Epithelial cell of prostate (primary cell): Measurements from ENCODE around the gene S100A11.

Experiments
- DNase-seq: peaks from one replicate; pipeline ENCODE4 v3.0.0-alpha.2; 2011; ENCODE audit warnings: low read depth, low spot score
- H3K27ac ChIP-seq: fragments of 450-650 bp; 2 replicates; pipeline ENCODE4 v1.5.1; 2017; ENCODE audit warnings: mild to moderate bottlenecking

Gene S100A11

DNA sequence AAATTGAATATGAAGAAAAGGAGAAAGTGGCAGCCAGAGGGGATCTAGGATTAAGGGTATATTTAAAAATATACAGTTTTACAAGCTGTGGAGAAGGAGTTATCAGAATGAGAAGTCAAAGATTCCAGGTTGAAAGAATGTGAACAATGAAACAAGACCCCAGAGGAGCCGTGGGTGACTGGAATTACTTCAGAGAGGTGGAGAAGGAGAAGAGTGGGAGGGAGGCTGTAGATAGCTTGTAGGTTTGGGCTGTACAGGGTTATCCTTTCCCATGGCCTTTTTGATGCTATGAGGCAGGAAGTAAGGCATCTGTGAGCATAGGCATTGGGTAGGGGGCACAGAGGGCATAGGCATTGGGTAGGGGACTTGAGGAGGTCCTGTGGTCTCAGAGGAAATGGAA lies 5.2 kb upstream of the S100A11 start:
- H3K27ac ChIP-seq = no peak overlapping the region
- no peak for DNase-seq

GRCh38 chr1:152039886-152040285 lies 3.1 kb upstream of the S100A11 start:
- no peak overlapping the region for H3K27ac ChIP-seq
- DNase-seq = no peak

DNA sequence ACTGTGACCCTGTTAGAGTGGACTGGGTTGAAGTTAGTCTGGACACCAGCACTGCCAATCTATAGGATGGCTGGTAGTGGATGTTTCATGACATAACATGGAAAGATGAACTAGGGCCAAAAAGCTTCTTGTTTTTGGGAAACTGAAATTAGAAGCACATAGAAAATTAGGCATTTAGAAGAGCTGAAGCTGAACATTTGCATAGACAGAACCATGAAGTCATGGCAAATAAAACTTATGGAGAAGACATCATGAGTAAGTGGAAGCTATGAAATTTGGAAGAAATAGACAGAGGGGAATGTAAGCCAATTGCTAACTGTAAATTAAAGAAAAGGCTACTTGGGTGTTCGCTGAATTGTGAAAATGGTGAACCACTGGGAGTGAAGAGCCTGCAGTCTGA lies 2.7 kb upstream of the S100A11 start:
- DNase-seq = no peak
- H3K27ac ChIP-seq = no peak overlapping the region

DNA sequence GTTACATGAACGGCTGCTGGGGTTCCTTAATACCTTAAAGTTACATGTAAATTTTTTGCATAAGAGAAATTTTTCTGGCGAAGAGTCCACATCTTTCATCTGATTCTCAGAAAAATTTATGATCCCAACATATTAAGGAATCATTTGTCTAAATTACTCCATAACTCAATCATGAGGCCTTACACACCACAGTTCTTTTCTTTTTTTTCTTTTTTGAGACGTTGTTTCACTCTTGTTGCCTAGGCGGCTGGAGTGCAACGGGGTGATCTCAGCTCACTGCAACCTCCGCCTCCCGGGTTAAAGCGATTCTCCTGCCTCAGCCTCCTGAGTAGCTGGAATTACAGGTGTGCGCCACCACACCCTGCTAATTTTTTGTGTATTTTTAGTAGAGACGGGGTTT lies 2.1 kb upstream of the S100A11 start:
- no peak for DNase-seq
- H3K27ac ChIP-seq = no peak overlapping the region

- DNase-seq = no peak
- H3K27ac ChIP-seq = peak overlapping the region; percentile 99
These were observed 1.1 kb downstream of the S100A11 start for GRCh38 chr1:152035539-152036266.

DNA sequence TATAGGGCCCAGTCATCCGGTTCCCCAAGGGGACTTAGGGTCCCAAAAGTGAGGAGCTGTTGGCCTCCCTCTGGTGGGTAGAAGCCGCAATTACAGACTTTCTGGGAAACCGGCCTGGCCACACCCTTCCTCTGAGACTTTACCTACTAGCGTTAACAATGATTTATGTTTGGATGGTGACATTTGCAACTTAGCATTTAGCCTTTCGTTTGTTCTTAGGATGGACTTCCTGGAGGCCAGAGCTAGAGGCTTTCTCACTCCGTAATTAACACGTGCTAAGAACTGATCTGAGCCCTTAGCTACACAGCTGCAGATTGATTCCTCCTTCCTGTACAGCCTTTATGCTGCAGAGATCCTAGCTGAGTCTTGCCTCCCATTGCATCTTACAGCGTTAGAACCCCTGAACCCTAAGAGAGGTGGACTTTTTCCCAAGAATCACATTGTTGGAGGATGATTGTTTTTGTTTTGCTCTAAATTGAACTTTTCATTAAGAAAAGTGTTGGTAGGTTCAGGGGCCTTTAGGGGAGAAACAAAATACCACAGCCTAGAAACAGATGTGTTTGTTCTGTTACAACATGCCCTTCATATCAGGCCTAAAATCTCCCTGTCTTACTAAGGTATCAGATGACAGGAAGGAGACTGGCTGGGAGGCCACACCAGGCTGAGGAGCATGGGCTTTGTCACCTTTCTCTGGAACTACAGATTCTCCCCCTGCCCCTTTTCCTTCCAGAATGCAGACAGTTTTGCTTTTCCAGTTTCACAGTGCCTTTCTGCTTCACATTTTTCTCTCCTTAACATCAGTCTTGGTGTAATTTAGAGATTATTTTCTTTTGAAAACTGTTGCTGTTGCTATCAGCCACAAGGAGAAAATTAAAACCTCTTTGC lies 1.9 kb downstream of the S100A11 start:
- H3K27ac ChIP-seq = peak overlapping the region; percentile 99
- DNase-seq = no peak

DNA sequence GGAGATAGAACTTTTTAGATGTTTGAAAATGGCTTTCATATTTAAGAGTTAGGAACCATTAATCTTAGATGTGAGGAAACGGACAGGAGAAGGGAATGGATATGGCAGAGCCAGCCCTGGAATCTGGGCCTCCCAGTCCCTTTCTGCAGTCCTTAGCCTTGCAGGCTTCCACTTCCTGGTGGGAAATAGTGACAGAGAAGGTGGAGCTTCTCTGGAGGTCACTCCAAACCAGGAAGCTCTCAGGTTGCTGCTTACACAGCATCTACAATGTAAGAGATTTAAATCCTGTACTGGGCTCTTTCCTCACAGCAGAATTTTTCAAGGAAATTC lies 2.5 kb downstream of the S100A11 start:
- peak overlapping the region; percentile 99 for H3K27ac ChIP-seq
- DNase-seq = no peak

- peak overlapping the region; percentile 99 for H3K27ac ChIP-seq
- DNase-seq = no peak
These were observed 6.9 kb downstream of the S100A11 start for GRCh38 chr1:152029929-152030211.

DNA sequence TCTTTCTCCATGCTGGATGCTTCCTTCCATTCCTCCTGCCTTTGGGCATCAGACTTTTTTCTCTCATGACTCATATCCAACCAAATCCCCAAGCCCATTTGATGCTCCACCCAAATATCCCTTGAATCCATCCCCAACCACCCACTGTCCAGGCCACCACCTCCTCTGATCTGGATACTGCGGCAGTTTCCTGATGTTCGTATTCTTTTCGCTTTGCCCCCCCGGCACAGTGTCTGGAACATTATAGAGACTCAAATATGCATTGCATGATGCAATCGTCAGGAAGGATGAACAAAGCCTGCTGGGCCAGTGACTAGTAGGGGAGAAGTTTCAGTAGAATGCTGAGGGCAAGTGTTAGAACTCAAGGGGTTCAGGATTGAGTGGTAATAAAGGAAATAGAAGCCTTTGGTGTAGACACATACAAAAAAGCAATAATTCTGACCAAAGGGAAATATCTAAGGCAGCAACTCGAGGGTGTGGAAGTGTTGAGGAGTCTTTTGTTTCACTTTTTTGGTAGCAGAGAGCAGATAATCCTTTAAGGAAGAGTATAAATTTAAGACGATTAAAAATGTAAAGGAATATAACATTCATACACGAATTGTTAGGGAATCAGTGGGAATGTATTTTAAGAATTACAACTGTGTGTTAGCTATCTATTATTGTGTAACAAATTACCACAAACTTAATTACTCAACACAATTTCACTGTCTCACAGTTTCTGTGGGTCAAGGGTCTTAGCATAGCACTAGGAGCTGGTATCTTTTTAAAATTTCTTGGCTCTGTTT lies 7.5 kb downstream of the S100A11 start:
- peak overlapping the region; percentile 99 for H3K27ac ChIP-seq
- DNase-seq = no peak

GRCh38 chr1:152026895-152027294 lies 9.9 kb downstream of the S100A11 start:
- DNase-seq = no peak
- H3K27ac ChIP-seq = no peak overlapping the region

DNA sequence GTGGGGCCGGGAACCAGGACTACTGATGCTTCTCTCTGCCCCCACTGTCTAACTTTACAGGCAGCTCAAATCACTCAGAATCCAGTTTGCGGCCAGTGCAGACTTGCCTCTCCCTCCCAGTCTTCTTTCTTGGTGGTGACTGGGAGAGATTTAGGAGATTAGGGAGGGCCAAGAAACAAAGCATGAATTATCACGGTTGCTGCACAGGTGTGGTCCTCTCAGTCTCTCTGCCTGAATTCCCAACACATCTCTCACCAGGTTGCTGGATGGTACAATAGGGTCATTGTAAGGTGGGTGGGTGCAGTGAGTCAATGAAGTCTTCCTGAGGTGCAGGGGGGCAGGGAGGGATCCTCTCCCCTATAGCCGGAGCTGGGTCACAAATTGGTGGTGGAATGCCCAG lies 12.6 kb downstream of the S100A11 start:
- peak overlapping the region; percentile 98 for H3K27ac ChIP-seq

DNA sequence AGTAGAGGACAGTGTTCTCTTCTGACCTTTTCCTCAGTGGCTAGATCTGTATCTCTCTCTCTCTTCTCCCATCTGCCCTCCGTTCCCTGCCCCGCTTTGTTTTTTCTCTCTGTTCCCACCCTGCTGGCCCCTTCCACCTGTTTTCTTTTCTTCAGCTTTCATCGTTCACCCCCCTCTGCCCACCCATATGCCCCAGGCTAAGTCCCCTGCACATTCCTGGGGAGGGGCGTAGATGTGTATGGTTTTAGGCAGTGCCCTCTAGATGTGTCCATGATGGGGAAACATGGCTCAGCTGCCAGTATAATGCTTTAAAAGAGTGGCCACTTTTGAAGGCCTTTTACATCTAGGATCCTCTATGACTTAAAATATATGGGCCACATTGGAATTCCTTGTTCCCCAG lies 13.6 kb downstream of the S100A11 start:
- no peak for DNase-seq
- H3K27ac ChIP-seq = peak overlapping the region; percentile 98

More for the DNA sequence above, 12.6 kb downstream of the S100A11 start:
- peak; percentile 98 for DNase-seq

- DNase-seq = no peak
- peak overlapping the region; percentile 98 for H3K27ac ChIP-seq
These were observed 14.3 kb downstream of the S100A11 start for GRCh38 chr1:152022474-152022873.

DNA sequence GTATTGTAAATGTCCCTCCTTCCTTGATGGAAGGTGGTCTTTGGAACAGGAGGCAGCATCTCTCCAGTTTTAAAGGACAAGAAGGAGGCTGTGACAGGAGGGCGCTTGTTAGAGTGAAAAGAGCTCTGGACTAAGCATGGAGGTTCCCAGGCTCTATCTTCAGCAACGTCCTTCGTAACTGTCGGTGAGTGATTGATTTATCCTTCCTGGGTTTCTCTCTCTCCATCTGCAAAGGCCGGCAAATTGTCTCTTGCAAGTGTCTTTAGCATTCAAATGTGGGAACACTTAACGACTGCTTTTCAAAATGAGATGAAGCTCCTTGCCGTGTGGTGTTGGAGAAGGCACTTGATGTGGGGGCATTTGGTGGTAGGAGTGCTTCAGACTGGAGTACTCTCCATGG lies 15.2 kb downstream of the S100A11 start:
- DNase-seq = no peak
- no peak overlapping the region for H3K27ac ChIP-seq

GRCh38 chr1:152020849-152021248 lies 16.0 kb downstream of the S100A11 start:
- no peak for DNase-seq
- no peak overlapping the region for H3K27ac ChIP-seq

DNA sequence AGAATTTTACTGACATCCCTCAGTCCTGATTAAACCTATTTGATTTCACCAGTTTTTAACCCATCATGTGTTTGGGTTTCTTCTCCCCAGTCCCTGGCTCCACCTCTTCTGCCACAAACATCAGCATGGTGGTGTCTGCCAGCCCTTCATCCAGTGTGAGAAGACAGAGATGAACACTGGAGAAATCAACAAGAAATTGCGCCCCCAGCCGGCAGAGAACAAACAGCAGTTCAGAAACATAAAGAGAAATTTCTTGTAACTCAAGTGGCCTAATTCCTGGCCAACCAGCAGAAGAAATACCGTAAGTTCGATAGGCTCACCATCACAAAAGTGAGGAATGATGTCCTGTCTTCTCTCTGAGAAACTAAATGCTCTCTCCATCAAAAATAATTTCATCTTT lies 18.3 kb downstream of the S100A11 start:
- no peak overlapping the region for H3K27ac ChIP-seq
- no peak for DNase-seq

GRCh38 chr1:152015766-152016165 lies 21.0 kb downstream of the S100A11 start:
- no peak for DNase-seq
- no peak overlapping the region for H3K27ac ChIP-seq

DNA sequence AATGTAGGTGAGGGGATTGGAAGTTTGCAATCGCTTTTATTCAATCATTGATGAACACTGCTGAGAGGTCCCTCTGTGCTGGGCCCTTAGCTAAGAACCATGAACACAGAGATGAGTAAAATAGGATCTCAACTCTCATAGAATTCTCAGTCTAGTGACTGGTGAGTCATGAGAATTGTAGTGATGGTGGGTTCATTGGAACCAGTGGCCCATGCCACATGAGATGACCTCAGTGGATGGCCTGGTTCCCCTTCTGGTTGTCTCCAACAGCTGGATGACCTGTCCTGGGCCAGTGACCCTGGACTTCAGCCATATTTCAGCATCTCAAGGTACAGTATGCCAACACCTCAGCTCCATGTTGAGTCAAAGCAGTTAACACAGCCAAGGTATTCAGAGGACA lies 21.9 kb downstream of the S100A11 start:
- H3K27ac ChIP-seq = no peak overlapping the region
- DNase-seq = no peak

GRCh38 chr1:152013664-152014237 lies 23.1 kb downstream of the S100A11 start:
- no peak overlapping the region for H3K27ac ChIP-seq
- no peak for DNase-seq

GRCh38 chr1:152009691-152010090 lies 27.1 kb downstream of the S100A11 start:
- no peak for DNase-seq
- no peak overlapping the region for H3K27ac ChIP-seq

- H3K27ac ChIP-seq = no peak overlapping the region
- DNase-seq = no peak
These were observed 29.8 kb downstream of the S100A11 start for GRCh38 chr1:152007047-152007446.
